ENCODE results near the gene NR3C2.

DNA sequence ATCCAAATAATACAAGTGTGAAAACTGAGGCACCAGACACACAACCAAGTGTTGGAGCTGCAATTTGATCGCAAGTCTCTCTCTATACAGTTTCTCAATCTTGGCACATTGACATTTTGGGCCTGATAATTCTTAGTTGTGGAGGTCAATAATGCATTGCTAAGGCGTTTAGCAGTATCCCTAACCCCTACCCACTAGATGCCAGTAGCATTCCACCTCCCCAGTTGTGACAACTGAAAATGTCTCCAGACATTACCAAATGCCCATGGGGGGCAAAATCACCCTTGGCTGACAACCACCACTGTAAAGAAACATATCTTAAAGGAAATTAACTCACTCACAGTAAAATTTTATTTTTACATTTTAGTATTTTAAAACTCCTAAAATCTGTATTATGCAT, 4.2 kb downstream of the NR3C2 start:
- TF ChIP-seq RELA (IDR thresholded peaks at IDR 0.05; ENCODE audit: borderline replicate concordance, partially characterized antibody): no peak
- no peak for TF ChIP-seq RFX5 (IDR thresholded peaks at IDR 0.05; ENCODE audit: low read depth, low read length)
- no peak for TF ChIP-seq NFIC (IDR thresholded peaks at IDR 0.05; ENCODE audit: low read depth, low read length)
- TF ChIP-seq NRF1 (conservative IDR thresholded peaks at IDR 0.05; ENCODE audit: low read depth, low read length): no peak
- TF ChIP-seq, protein P1, sequence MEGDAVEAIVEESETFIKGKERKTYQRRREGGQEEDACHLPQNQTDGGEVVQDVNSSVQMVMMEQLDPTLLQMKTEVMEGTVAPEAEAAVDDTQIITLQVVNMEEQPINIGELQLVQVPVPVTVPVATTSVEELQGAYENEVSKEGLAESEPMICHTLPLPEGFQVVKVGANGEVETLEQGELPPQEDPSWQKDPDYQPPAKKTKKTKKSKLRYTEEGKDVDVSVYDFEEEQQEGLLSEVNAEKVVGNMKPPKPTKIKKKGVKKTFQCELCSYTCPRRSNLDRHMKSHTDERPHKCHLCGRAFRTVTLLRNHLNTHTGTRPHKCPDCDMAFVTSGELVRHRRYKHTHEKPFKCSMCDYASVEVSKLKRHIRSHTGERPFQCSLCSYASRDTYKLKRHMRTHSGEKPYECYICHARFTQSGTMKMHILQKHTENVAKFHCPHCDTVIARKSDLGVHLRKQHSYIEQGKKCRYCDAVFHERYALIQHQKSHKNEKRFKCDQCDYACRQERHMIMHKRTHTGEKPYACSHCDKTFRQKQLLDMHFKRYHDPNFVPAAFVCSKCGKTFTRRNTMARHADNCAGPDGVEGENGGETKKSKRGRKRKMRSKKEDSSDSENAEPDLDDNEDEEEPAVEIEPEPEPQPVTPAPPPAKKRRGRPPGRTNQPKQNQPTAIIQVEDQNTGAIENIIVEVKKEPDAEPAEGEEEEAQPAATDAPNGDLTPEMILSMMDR (IDR thresholded peaks at IDR 0.05 in 2 of 3, conservative IDR thresholded peaks at IDR 0.05 in 1 of 3; ENCODE audit: control insufficient read depth in 2 of 3, extremely low read depth in 1 of 3, insufficient read depth in 1 of 3, low read depth in 3 of 3, low read length in 3 of 3): no peak; a peak in 1 of 6 replicates
- TF ChIP-seq, protein P2, sequence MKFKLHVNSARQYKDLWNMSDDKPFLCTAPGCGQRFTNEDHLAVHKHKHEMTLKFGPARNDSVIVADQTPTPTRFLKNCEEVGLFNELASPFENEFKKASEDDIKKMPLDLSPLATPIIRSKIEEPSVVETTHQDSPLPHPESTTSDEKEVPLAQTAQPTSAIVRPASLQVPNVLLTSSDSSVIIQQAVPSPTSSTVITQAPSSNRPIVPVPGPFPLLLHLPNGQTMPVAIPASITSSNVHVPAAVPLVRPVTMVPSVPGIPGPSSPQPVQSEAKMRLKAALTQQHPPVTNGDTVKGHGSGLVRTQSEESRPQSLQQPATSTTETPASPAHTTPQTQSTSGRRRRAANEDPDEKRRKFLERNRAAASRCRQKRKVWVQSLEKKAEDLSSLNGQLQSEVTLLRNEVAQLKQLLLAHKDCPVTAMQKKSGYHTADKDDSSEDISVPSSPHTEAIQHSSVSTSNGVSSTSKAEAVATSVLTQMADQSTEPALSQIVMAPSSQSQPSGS (IDR thresholded peaks at IDR 0.05; ENCODE audit: low read length): no peak
- no peak for TF ChIP-seq BCL11A (IDR thresholded peaks at IDR 0.05; ENCODE audit: low read depth, low read length)
- no peak for TF ChIP-seq EZH2 (IDR thresholded peaks at IDR 0.05; ENCODE audit: borderline replicate concordance, control insufficient read depth, low read depth, low read length)
- TF ChIP-seq TARDBP (IDR thresholded peaks at IDR 0.05; ENCODE audit: borderline replicate concordance): no peak
- TF ChIP-seq HDAC6 (IDR thresholded peaks at IDR 0.05; ENCODE audit: unreplicated experiment): no peak
- no peak for TF ChIP-seq KAT2A (conservative IDR thresholded peaks at IDR 0.05; ENCODE audit: control insufficient read depth, low read depth, low read length)
